H9 (cell line): ENCODE results near the gene BMP7. TPM values are rescaled to one million over a fixed set of nuclear protein-coding genes. Genes with fewer than 3 reads are reported as not detected.

Source experiments
- DNase-seq: peaks from one replicate; pipeline ENCODE4 v3.0.0-alpha.2; 2017
- H2AFZ ChIP-seq: one replicate; pipeline ENCODE4 v1.6.1; 2013; ENCODE audit warnings: mild to moderate bottlenecking, low read length, control low read depth, moderate library complexity
- H2AK5ac ChIP-seq: 2 replicates; pipeline ENCODE4 v1.6.1; 2013; ENCODE audit warnings: low read length, control low read depth, mixed read lengths; ENCODE audit not compliant: insufficient read length
- H2BK120ac ChIP-seq: one replicate; pipeline ENCODE4 v1.6.1; 2013; ENCODE audit warnings: low read depth, mild to moderate bottlenecking, low read length, control low read depth, inconsistent platforms; ENCODE audit not compliant: poor library complexity, severe bottlenecking
- H2BK12ac ChIP-seq: 2 replicates; pipeline ENCODE4 v1.6.1; 2013; ENCODE audit warnings: low read length, control low read depth, mixed read lengths, low read depth; ENCODE audit not compliant: insufficient read length
- H2BK15ac ChIP-seq: 2 replicates; pipeline ENCODE4 v1.6.1; 2013; ENCODE audit warnings: low read depth, low read length, control low read depth
- H2BK20ac ChIP-seq: one replicate; pipeline ENCODE4 v1.6.1; 2013; ENCODE audit warnings: low read depth, mild to moderate bottlenecking, low read length, control low read depth, inconsistent platforms; ENCODE audit not compliant: poor library complexity, severe bottlenecking
- H2BK5ac ChIP-seq: 2 replicates; pipeline ENCODE4 v1.6.1; 2013; ENCODE audit warnings: low read length, control low read depth, mixed read lengths; ENCODE audit not compliant: insufficient read length
- H3K14ac ChIP-seq: 2 replicates; pipeline ENCODE4 v1.6.1; 2013; ENCODE audit warnings: low read length, control low read depth; ENCODE audit not compliant: insufficient read depth
- H3K18ac ChIP-seq: 2 replicates; pipeline ENCODE4 v1.6.1; 2013; ENCODE audit warnings: low read depth, mild to moderate bottlenecking, mixed read lengths, low read length, control low read depth; ENCODE audit not compliant: insufficient read length
- H3K23ac ChIP-seq: 2 replicates; pipeline ENCODE4 v1.6.1; 2013; ENCODE audit warnings: low read length, control low read depth, mixed read lengths, low read depth; ENCODE audit not compliant: insufficient read length
- H3K23me2 ChIP-seq: 2 replicates; pipeline ENCODE4 v1.6.1; 2013; ENCODE audit warnings: low read depth, mild to moderate bottlenecking, mixed read lengths, low read length, control low read depth; ENCODE audit not compliant: insufficient read length, poor library complexity, severe bottlenecking
- H3K27ac ChIP-seq: 2 replicates; pipeline ENCODE4 v1.5.1; 2013; ENCODE audit warnings: low read length, control low read depth, mixed read lengths, low read depth; ENCODE audit not compliant: insufficient read length
- H3K27me3 ChIP-seq: 2 replicates; pipeline ENCODE4 v1.6.1; 2013; ENCODE audit warnings: low read length, control low read depth, inconsistent platforms; ENCODE audit not compliant: insufficient read depth
- H3K4ac ChIP-seq: 2 replicates; pipeline ENCODE4 v1.6.1; 2013; ENCODE audit warnings: low read depth, mild to moderate bottlenecking, control low read depth, inconsistent platforms, low read length, moderate library complexity
- H3K4me1 ChIP-seq: 2 replicates; pipeline ENCODE4 v1.6.1; 2013; ENCODE audit warnings: low read length, control low read depth, inconsistent platforms; ENCODE audit not compliant: insufficient read depth
- H3K4me2 ChIP-seq: 2 replicates; pipeline ENCODE4 v1.6.1; 2013; ENCODE audit warnings: low read length, control low read depth, mixed read lengths; ENCODE audit not compliant: insufficient read length, insufficient read depth
- H3K56ac ChIP-seq: 2 replicates; pipeline ENCODE4 v1.6.1; 2013; ENCODE audit warnings: low read depth, mild to moderate bottlenecking, mixed read lengths, low read length, control low read depth; ENCODE audit not compliant: insufficient read length
- H3K79me1 ChIP-seq: 2 replicates; pipeline ENCODE4 v1.6.1; 2013; ENCODE audit warnings: low read depth, mild to moderate bottlenecking, moderate library complexity, low read length, control low read depth, inconsistent platforms; ENCODE audit not compliant: insufficient read depth, poor library complexity, severe bottlenecking
- H3K79me2 ChIP-seq: 2 replicates; pipeline ENCODE4 v1.6.1; 2013; ENCODE audit warnings: low read length, control low read depth, inconsistent platforms; ENCODE audit not compliant: insufficient read depth
- H3K9ac ChIP-seq: 2 replicates; pipeline ENCODE4 v1.6.1; 2013; ENCODE audit warnings: low read length, control low read depth, mixed read lengths; ENCODE audit not compliant: insufficient read length; ENCODE audit errors: extremely low read depth
- H3K9me3 ChIP-seq: one replicate; pipeline ENCODE4 v1.6.1; 2013; ENCODE audit warnings: low read depth, low read length, inconsistent platforms; ENCODE audit not compliant: control insufficient read depth
- H3T11ph ChIP-seq: one replicate; pipeline ENCODE4 v1.6.1; 2013; ENCODE audit warnings: mild to moderate bottlenecking, low read length, control low read depth, inconsistent platforms
- H4K20me1 ChIP-seq: one replicate; pipeline ENCODE4 v1.6.1; 2013; ENCODE audit not compliant: control insufficient read depth, insufficient read length, insufficient read depth
- H4K5ac ChIP-seq: 2 replicates; pipeline ENCODE4 v1.6.1; 2013; ENCODE audit warnings: low read depth, mild to moderate bottlenecking, mixed read lengths, low read length, control low read depth; ENCODE audit not compliant: insufficient read length
- H4K8ac ChIP-seq: replicated peaks from 2 replicates; pipeline ENCODE4 v1.6.1; 2013; ENCODE audit warnings: low read length, control low read depth, mixed read lengths, low read depth; ENCODE audit not compliant: insufficient read length
- H4K91ac ChIP-seq: 2 replicates; pipeline ENCODE4 v1.6.1; 2013; ENCODE audit warnings: low read depth, mild to moderate bottlenecking, moderate library complexity, mixed read lengths, low read length, control low read depth; ENCODE audit not compliant: insufficient read length
- H3K27ac Mint-ChIP-seq, 3 experiments: 2 replicates in 2 of 3; 3 replicates in 1 of 3; pipeline ENCODE4 v1.8.0; 2020 to 2021; ENCODE audit warnings: mixed read lengths in 3 of 3, mild to moderate bottlenecking in 1 of 3, moderate library complexity in 1 of 3
- H3K27me3 Mint-ChIP-seq: 2 replicates; pipeline ENCODE4 v1.8.0; 2021; ENCODE audit warnings: low read depth, mild to moderate bottlenecking, moderate library complexity, mixed read lengths
- H3K36me3 Mint-ChIP-seq, 3 experiments: 2 replicates in 2 of 3; 3 replicates in 1 of 3; pipeline ENCODE4 v1.8.0; 2020 to 2021; ENCODE audit warnings: low read depth in 3 of 3, mixed read lengths in 3 of 3; ENCODE audit not compliant: insufficient read depth in 1 of 3
- H3K4me1 Mint-ChIP-seq, 2 experiments: 2 replicates each; pipeline ENCODE4 v1.8.0; 2020; ENCODE audit warnings: mixed read lengths in 2 of 2
- H3K4me3 Mint-ChIP-seq, 2 experiments: 2 replicates in 1 of 2; 3 replicates in 1 of 2; pipeline ENCODE4 v1.8.0; 2020 to 2021; ENCODE audit warnings: mild to moderate bottlenecking in 2 of 2, mixed read lengths in 2 of 2, moderate library complexity in 1 of 2
- H3K9me3 Mint-ChIP-seq, 2 experiments: 2 replicates in 1 of 2; 3 replicates in 1 of 2; pipeline ENCODE4 v1.8.0; 2020; ENCODE audit warnings: mild to moderate bottlenecking in 2 of 2, mixed read lengths in 2 of 2, moderate library complexity in 1 of 2
- WGBS: extraction: QIAGEN DNeasy Blood & Tissue Kit; methylation state at CpG from one replicate; pipeline ENCODE4 v1.1.7; 2013; ENCODE audit warnings: missing lambda C conversion rate, low lambda C conversion rate, mixed read lengths; ENCODE audit not compliant: insufficient read length; ENCODE audit errors: extremely low coverage; 5-methylcytosine and 5-hydroxymethylcytosine counted together
- total RNA-seq: library from RNA; stranded (reverse); gene quantifications from 2 replicates; pipeline ENCODE4 v1.2.1, GENCODE V29; 2021
- TF ChIP-seq, protein P1 (sequence below): fragments of 200-600 bp; sonication (generic); conservative IDR thresholded peaks from 3 replicates; pipeline ENCODE4 v1.8.0; 2021; ENCODE audit warnings: antibody characterized with exemption, mild to moderate bottlenecking

The BMP7 gene
- total RNA-seq, 1 experiment from 2014 or later: 17.7 TPM

DNA sequence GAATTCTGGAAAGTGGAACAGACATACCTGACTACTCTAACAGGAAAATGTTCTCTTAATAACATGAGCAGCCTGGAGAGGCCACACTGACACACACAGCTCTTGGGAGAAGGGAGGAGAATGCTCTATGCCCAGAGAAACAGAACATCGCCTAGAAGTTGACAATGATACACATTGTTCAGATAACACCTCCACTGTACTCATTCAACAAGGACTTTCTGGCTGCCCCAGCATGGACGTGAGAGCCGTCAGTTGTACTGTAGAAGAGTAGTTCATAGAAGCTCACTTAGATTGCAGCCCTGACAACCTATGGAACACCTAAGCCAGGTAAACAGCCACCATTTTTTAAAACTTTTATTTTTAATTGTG is 28.9 kb downstream of the BMP7 start:
- Mint-ChIP-seq H3K4me1 (peaks cover 28 to 35% of the 10 kb centered on the region in 2 experiments), H3K36me3 (peaks cover 12 to 29% (median 27%) of the 10 kb centered on the region in 3 experiments), H3K27ac (no peak overlapping the region), H3K9me3 (peaks cover 21 to 22% of the 10 kb centered on the region in 2 experiments), H3K27me3 (peaks cover 66% of the 10 kb centered on the region), H3K4me3 (no peak overlapping the region)
- Histone ChIP-seq H3K18ac (no peak overlapping the region), H2BK12ac (no peak overlapping the region), H4K8ac (no peak overlapping the region), H3K4me1 (no peaks in the 10 kb centered on the region; the same call in 1 of the 2 replicates), H3K79me2 (no peaks in the 10 kb centered on the region), H3K23me2 (no peaks in the 10 kb centered on the region), H3K14ac (no peak overlapping the region), H3K27me3 (no peaks in the 10 kb centered on the region), H2BK15ac (no peak overlapping the region), H3K4ac (no peak overlapping the region), H4K20me1 (no peaks in the 10 kb centered on the region), H4K91ac (no peak overlapping the region), H3K27ac (no peak overlapping the region), H3K56ac (no peak overlapping the region), H3T11ph (no peak overlapping the region), H3K9ac (no peak overlapping the region), H4K5ac (no peak overlapping the region), H2BK5ac (no peak overlapping the region), H2BK20ac (no peak overlapping the region), H3K4me2 (no peak overlapping the region), H2AK5ac (no peak overlapping the region), H3K23ac (no peak overlapping the region), H3K9me3 (no peaks in the 10 kb centered on the region), H2AFZ (no peak overlapping the region), H3K79me1 (no peaks in the 10 kb centered on the region), H2BK120ac (no peak overlapping the region)
- no CpG with 5 or more reads among the region's 3 CpGs for WGBS
- no peak for DNase-seq
- TF ChIP-seq, protein P1, sequence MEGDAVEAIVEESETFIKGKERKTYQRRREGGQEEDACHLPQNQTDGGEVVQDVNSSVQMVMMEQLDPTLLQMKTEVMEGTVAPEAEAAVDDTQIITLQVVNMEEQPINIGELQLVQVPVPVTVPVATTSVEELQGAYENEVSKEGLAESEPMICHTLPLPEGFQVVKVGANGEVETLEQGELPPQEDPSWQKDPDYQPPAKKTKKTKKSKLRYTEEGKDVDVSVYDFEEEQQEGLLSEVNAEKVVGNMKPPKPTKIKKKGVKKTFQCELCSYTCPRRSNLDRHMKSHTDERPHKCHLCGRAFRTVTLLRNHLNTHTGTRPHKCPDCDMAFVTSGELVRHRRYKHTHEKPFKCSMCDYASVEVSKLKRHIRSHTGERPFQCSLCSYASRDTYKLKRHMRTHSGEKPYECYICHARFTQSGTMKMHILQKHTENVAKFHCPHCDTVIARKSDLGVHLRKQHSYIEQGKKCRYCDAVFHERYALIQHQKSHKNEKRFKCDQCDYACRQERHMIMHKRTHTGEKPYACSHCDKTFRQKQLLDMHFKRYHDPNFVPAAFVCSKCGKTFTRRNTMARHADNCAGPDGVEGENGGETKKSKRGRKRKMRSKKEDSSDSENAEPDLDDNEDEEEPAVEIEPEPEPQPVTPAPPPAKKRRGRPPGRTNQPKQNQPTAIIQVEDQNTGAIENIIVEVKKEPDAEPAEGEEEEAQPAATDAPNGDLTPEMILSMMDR: no peak
